RPMI8226 (cell line): Measurements from ENCODE around the gene BHLHA15.

Source experiments
- DNase-seq: peaks from one replicate; pipeline ENCODE4 v3.0.0-alpha.2; 2015

Gene BHLHA15

GRCh38 chr7:98211221-98211675 lies at the start of gene BHLHA15:
Gene BHLHA15 (plus strand): TSS chr7:98211439. CDS start chr7:98212310, 871 bp downstream.
- DNase-seq = peak; percentile 94

GRCh38 chr7:98162758-98163157 lies 48.5 kb upstream of the BHLHA15 start:
- DNase-seq = peak; percentile 51

- no peak for DNase-seq
Measured at GRCh38 chr7:98163269-98163668, 48.0 kb upstream of the BHLHA15 start.

GRCh38 chr7:98163704-98164494 lies 47.3 kb upstream of the BHLHA15 start:
- no peak for DNase-seq

GRCh38 chr7:98165827-98166667 lies 45.2 kb upstream of the BHLHA15 start:
- peak; percentile 70 for DNase-seq

GRCh38 chr7:98166668-98166970 lies 44.6 kb upstream of the BHLHA15 start:
- DNase-seq = no peak

- no peak for DNase-seq
Measured at GRCh38 chr7:98167653-98168052, 43.6 kb upstream of the BHLHA15 start.

- DNase-seq = peak; percentile 85
Measured at GRCh38 chr7:98168181-98168903, 42.9 kb upstream of the BHLHA15 start.

- DNase-seq = no peak
Measured at GRCh38 chr7:98168904-98169621, 42.2 kb upstream of the BHLHA15 start.

- DNase-seq = no peak
Measured at GRCh38 chr7:98170966-98171365, 40.3 kb upstream of the BHLHA15 start.

GRCh38 chr7:98171449-98171848 lies 39.8 kb upstream of the BHLHA15 start:
- DNase-seq = no peak

- no peak for DNase-seq
Measured at GRCh38 chr7:98174334-98175259, 36.6 kb upstream of the BHLHA15 start.

- DNase-seq = no peak
Measured at GRCh38 chr7:98175260-98175940, 35.8 kb upstream of the BHLHA15 start.

- DNase-seq = no peak
Measured at GRCh38 chr7:98177553-98177952, 33.7 kb upstream of the BHLHA15 start.

- DNase-seq = no peak
Measured at GRCh38 chr7:98178321-98178720, 32.9 kb upstream of the BHLHA15 start.

- DNase-seq = no peak
Measured at GRCh38 chr7:98178762-98179490, 32.3 kb upstream of the BHLHA15 start.

GRCh38 chr7:98180751-98181150 lies 30.5 kb upstream of the BHLHA15 start:
- DNase-seq = no peak

GRCh38 chr7:98185101-98185500 lies 26.1 kb upstream of the BHLHA15 start:
- DNase-seq = no peak

GRCh38 chr7:98186452-98187137 lies 24.6 kb upstream of the BHLHA15 start:
- DNase-seq = no peak

- DNase-seq = no peak
Measured at GRCh38 chr7:98187138-98187502, 24.1 kb upstream of the BHLHA15 start.
